IPS DF 6.9 (cell line): ENCODE measurements around the gene GRHL1.
"Not testable (repeated sequence)": the region's sequence is repeated elsewhere in the genome, so short reads cannot be mapped to it uniquely, and the experiment has no call there.

Source experiments
- DNase-seq: peaks from one replicate; pipeline ENCODE4 v3.0.0-alpha.2; 2013; ENCODE audit warnings: low read depth, low spot score
- H3K27ac ChIP-seq: one replicate; pipeline ENCODE4 v1.5.1; 2013; ENCODE audit warnings: low read length, control low read depth
- H3K27me3 ChIP-seq: 2 replicates; pipeline ENCODE4 v1.6.1; 2013; ENCODE audit warnings: mild to moderate bottlenecking, low read length; ENCODE audit not compliant: control insufficient read depth, insufficient read depth
- H3K36me3 ChIP-seq: 2 replicates; pipeline ENCODE4 v1.6.1; 2013; ENCODE audit warnings: low read length; ENCODE audit not compliant: control insufficient read depth, insufficient read depth
- H3K4me1 ChIP-seq: 2 replicates; pipeline ENCODE4 v1.6.1; 2013; ENCODE audit warnings: low read length; ENCODE audit not compliant: control insufficient read depth, insufficient read depth
- H3K4me3 ChIP-seq: 2 replicates; pipeline ENCODE4 v1.5.1; 2013; ENCODE audit warnings: mild to moderate bottlenecking, low read length
- H3K9me3 ChIP-seq: 2 replicates; pipeline ENCODE4 v1.6.1; 2013; ENCODE audit warnings: low read length, inconsistent platforms; ENCODE audit not compliant: control insufficient read depth, insufficient read depth
- WGBS: extraction: QIAGEN DNeasy Blood & Tissue Kit; methylation state at CpG from one replicate; pipeline ENCODE4 v1.1.7; 2013; ENCODE audit warnings: mixed read lengths, missing lambda C conversion rate; ENCODE audit not compliant: insufficient read length, insufficient coverage; 5-methylcytosine and 5-hydroxymethylcytosine counted together

The GRHL1 gene

DNA sequence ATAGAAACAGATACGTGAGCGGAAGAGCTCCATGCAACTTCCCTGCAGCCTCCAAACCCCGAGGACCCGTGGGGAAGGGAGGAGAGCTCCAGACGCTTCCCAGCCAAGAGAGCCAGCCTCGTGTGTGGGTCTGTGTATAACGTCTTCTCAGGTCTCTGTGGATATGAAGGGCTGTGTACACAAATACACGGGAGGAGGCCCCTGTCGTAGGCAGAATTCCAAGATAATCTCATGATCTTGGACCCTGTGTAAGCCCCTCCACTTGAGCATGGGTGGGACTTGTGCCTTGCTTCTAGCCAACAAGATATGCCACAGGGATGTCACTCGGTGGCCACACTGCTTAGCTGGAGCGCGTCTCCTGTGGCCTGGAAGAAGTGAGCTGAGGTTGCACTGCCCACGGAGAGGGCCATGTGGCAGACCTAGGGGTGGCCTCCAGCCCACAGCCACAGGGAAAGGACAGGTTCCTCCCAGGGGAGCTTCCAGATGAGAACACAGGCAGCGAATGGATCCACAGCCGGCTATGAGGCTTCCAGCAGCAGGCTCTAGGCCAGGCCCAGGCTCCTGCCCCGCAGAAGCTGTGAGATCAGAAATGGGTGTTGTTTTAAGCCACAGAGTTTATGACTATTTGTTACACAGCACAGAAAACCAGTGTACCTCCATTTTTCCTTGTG, 76.3 kb downstream of the GRHL1 start:
- Histone ChIP-seq H3K4me1 (peaks cover 2% of the 10 kb centered on the region), H3K27ac (no peak overlapping the region)
- no CpG with 5 or more reads among the region's 16 CpGs for WGBS

GRCh38 chr2:10028407-10028987, 77.0 kb downstream of the GRHL1 start:
- peaks cover 2% of the 10 kb centered on the region for H3K4me1 ChIP-seq
- H3K9me3 ChIP-seq, result no peaks in the 10 kb centered on the region
- no peak overlapping the region for H3K4me3 ChIP-seq
- no peak for DNase-seq
- H3K27me3 ChIP-seq, result no peaks in the 10 kb centered on the region
- no peaks in the 10 kb centered on the region for H3K36me3 ChIP-seq
- no CpG with 5 or more reads among the region's 16 CpGs for WGBS
- H3K27ac ChIP-seq, result no peak overlapping the region

More for the DNA sequence above, 76.3 kb downstream of the GRHL1 start:
- Histone ChIP-seq H3K4me3 (no peak overlapping the region), H3K9me3 (no peaks in the 10 kb centered on the region), H3K27me3 (no peaks in the 10 kb centered on the region), H3K36me3 (no peaks in the 10 kb centered on the region)
- no peak for DNase-seq

GRCh38 chr2:10028988-10029874, 77.7 kb downstream of the GRHL1 start:
- DNase-seq, result no peak
- no peak overlapping the region for H3K4me3 ChIP-seq
- no peak overlapping the region for H3K27ac ChIP-seq
- H3K27me3 ChIP-seq, result no peaks in the 10 kb centered on the region
- H3K4me1 ChIP-seq, result peaks cover 2% of the 10 kb centered on the region
- H3K36me3 ChIP-seq, result no peaks in the 10 kb centered on the region
- no peaks in the 10 kb centered on the region for H3K9me3 ChIP-seq
- no CpG with 5 or more reads among the region's 26 CpGs for WGBS

DNA sequence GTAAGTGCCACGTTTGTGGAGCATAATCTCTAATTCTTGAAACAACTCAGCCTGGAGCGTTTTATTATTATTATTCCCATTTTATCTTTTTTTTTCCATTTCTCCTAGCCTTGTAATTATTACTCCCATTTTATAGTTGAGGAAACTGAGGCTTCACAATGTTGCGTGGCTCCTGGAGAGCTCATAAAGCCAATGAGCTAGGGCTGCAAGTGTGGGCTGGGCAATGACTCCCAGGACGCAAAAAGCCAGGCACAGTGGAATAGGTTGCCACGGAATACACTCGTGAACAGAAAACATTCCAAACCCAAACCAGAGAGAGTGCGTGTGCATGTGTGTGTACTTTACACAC, 78.4 kb downstream of the GRHL1 start:
- Histone ChIP-seq H3K4me1 (peaks cover 2% of the 10 kb centered on the region), H3K27ac (no peak overlapping the region), H3K9me3 (no peaks in the 10 kb centered on the region), H3K27me3 (no peaks in the 10 kb centered on the region), H3K36me3 (no peaks in the 10 kb centered on the region), H3K4me3 (no peak overlapping the region)
- no peak for DNase-seq
- no CpG with 5 or more reads among the region's 7 CpGs for WGBS

GRCh38 chr2:10030311-10030736, 78.8 kb downstream of the GRHL1 start:
- no peak overlapping the region for H3K27ac ChIP-seq
- WGBS, result no CpG with 5 or more reads among the region's 9 CpGs
- no peaks in the 10 kb centered on the region for H3K27me3 ChIP-seq
- H3K4me1 ChIP-seq, result peaks cover 2% of the 10 kb centered on the region
- DNase-seq, result no peak
- no peaks in the 10 kb centered on the region for H3K9me3 ChIP-seq
- H3K36me3 ChIP-seq, result no peaks in the 10 kb centered on the region
- H3K4me3 ChIP-seq, result no peak overlapping the region

DNA sequence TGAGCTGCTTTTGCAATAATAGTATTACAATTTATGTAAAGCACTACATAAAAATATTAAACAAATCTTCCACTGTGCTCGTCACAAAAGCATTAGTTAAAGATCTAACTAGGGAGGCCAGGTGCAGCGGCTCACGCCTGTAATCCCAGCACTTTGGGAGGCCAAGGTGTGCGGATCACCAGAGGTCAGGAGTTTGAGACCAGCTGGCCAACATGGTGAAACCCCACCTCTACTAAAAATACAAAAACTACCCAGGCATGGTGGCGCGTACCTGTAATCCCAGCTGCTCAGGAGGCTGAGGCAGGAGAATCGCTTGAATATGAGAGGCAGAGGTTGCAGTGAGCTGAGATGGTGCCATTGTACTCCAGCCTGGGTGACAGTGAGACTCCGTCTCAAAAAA, 79.3 kb downstream of the GRHL1 start:
- H3K4me3 ChIP-seq, DNase-seq: not testable (repeated sequence)
- no CpG with 5 or more reads among the region's 8 CpGs for WGBS

DNA sequence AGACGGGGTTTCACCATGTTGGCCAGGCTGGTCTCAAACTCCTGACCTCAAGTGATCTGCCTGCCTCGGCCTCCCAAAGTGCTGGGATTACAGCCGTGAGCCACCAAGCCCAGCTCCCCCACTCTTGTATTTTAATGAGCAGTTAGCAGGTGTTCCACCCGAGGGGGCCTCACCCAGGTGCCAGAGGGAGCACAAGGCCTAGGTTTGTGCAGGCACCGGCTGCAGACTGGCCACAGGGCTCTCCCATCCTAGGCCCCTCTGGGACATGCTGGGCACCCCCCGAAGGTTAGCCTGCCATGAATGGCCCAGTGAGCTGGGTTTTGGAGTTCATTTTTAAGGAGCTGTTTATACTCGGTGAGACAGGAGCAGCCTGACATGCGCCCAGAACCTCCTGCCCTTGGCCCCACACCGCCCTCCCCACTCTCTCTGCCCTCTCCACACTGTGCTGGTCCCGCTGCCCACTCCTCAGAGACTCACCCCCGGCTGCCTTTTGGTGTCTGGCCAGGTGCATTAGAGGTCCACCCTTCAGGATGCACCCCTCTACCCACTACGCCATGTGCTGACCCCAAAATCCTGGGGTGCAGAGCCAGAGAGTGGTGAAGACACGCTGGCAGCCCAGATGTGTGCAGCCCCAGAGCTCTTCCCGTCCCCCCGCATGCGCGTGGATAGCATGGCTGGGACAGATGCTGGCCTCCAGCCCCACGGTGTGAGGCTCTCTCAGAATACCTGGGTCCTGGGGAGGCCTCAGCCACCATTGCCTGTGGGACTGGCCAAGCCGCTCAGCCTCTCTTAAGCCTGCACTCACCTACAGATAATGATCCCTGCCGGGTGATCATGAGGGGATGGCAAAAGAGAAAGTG, 80.6 kb downstream of the GRHL1 start:
- peaks cover 3% of the 10 kb centered on the region for H3K4me1 ChIP-seq
- H3K27ac ChIP-seq, result no peak overlapping the region
- no peaks in the 10 kb centered on the region for H3K9me3 ChIP-seq
- no peaks in the 10 kb centered on the region for H3K27me3 ChIP-seq
- no peaks in the 10 kb centered on the region for H3K36me3 ChIP-seq
- WGBS, result no CpG with 5 or more reads among the region's 20 CpGs
- H3K4me3 ChIP-seq, result no peak overlapping the region
- no peak for DNase-seq

More for the DNA sequence above, 79.3 kb downstream of the GRHL1 start:
- not testable (repeated sequence) for H3K4me1 ChIP-seq, H3K36me3 ChIP-seq, H3K9me3 ChIP-seq, H3K27ac ChIP-seq, H3K27me3 ChIP-seq

GRCh38 chr2:10032746-10033105, 81.2 kb downstream of the GRHL1 start:
- Histone ChIP-seq H3K27ac (no peak overlapping the region), H3K4me3 (no peak overlapping the region), H3K4me1 (peaks cover 3% of the 10 kb centered on the region), H3K9me3 (no peaks in the 10 kb centered on the region), H3K27me3 (no peaks in the 10 kb centered on the region), H3K36me3 (no peaks in the 10 kb centered on the region)
- DNase-seq, result no peak
- no CpG with 5 or more reads among the region's 7 CpGs for WGBS

DNA sequence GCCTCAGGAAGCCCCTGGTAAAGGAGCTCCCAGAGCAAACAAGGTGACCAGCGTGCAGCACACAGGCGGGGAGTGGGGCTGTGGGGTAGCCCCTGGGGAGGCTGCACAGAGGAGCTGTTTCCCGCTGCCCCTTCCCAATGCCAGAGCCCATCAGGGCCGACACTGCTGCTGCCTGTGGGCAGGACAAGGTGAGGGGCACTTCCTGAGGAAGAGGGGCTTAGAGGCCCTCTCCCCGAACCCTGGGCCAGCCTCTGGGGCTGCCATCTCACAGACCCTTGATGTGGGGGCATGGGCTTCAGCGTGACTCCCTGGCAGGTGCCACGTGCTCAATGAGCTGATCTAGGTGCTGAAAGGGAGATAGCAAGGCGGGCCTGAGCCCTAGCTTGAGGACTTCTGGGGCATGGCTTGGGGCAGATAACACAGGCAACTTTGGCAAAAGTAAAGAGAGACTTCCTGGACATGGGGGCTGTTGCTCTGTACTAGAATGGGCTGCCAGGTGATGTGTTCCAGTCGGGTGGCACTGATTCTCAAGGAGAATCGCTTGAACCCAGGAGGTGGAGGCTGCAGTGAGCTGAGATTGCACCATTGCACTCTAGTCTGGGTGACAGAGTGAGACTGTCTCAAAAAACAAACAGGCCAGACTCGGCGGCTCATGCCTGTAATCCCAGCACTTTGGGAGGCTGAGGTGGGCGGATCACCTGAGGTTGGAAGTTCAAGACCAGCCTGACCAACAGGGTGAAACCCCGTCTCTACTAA, 81.9 kb downstream of the GRHL1 start:
- Histone ChIP-seq H3K27ac (no peak overlapping the region), H3K9me3 (no peaks in the 10 kb centered on the region), H3K36me3 (no peaks in the 10 kb centered on the region; the same call in 1 of the 2 replicates), H3K27me3 (no peaks in the 10 kb centered on the region), H3K4me3 (no peak overlapping the region), H3K4me1 (peaks cover 3% of the 10 kb centered on the region)
- no peak for DNase-seq
- WGBS, result no CpG with 5 or more reads among the region's 14 CpGs
